Thymus (tissue), 11 donors: ENCODE measurements around the gene IL17RD. TPM values are rescaled to one million over a fixed set of nuclear protein-coding genes. Genes with fewer than 3 reads are reported as not detected.

Experiments used
- DNase-seq, 9 donors: peaks; one replicate each; pipeline ENCODE4 v3.0.0-alpha.2; 2013; ENCODE audit warnings: low spot score in 9 of 9, low read depth in 6 of 9, missing footprints in 1 of 9
- H3K27ac ChIP-seq, 2 donors: one replicate each; pipeline ENCODE4 v1.5.1; 2013; ENCODE audit warnings: control low read depth in 1 of 2, low read depth in 1 of 2, low read length in 1 of 2, mild to moderate bottlenecking in 1 of 2, moderate library complexity in 1 of 2
- H3K27me3 ChIP-seq, 2 donors: one replicate each; pipeline ENCODE4 v1.5.1; 2013; ENCODE audit warnings: low read length in 1 of 2; ENCODE audit not compliant: control insufficient read depth in 2 of 2, insufficient read depth in 1 of 2
- H3K36me3 ChIP-seq, 2 donors: one replicate each; pipeline ENCODE4 v1.5.1; 2013; ENCODE audit warnings: low read length in 1 of 2, mild to moderate bottlenecking in 1 of 2, moderate library complexity in 1 of 2; ENCODE audit not compliant: control insufficient read depth in 2 of 2, insufficient read depth in 2 of 2
- H3K4me1 ChIP-seq, 2 donors: one replicate each; pipeline ENCODE4 v1.5.1; 2013; ENCODE audit warnings: low read length in 2 of 2; ENCODE audit not compliant: control insufficient read depth in 2 of 2, insufficient read depth in 2 of 2
- H3K4me3 ChIP-seq, 2 donors: one replicate each; pipeline ENCODE4 v1.5.1; 2013; ENCODE audit warnings: low read length in 2 of 2, control low read depth in 1 of 2, mild to moderate bottlenecking in 1 of 2
- H3K9me3 ChIP-seq, 2 donors: one replicate each; pipeline ENCODE4 v1.5.1; 2013; ENCODE audit warnings: low read length in 1 of 2, mild to moderate bottlenecking in 1 of 2; ENCODE audit not compliant: control insufficient read depth in 2 of 2, insufficient read depth in 1 of 2
- WGBS: extraction: QIAGEN DNeasy Blood & Tissue Kit; methylation state at CpG from one replicate; pipeline ENCODE4 v1.1.7; 2013; 5-methylcytosine and 5-hydroxymethylcytosine counted together
- polyA plus RNA-seq: library from polyadenylated mRNA; stranded (reverse); fragments of 200-250 nt; gene quantifications from one replicate; pipeline ENCODE4 v1.2.3, GENCODE V29; 2013
- total RNA-seq: library from RNA; stranded (reverse); fragments of 120-200 nt; gene quantifications from one replicate; pipeline ENCODE4 v1.2.4, GENCODE V29; 2013
- donor health status: healthy.

Gene IL17RD
- total and polyA plus RNA-seq, 2 donors, result 0.37 to 0.61 TPM

GRCh38 chr3:57152151-57153143 lies 12.7 kb downstream of the IL17RD start:
- H3K27me3 ChIP-seq, result peaks cover 0 to 75% of the 10 kb centered on the region in 2 donors
- WGBS, result 85% methylated on average over 19 of the region's 19 CpGs
- no peaks in the 10 kb centered on the region for H3K4me1 ChIP-seq
- no peaks in the 10 kb centered on the region for H3K9me3 ChIP-seq
- no peak overlapping the region for H3K27ac ChIP-seq
- no peak overlapping the region for H3K4me3 ChIP-seq
- H3K36me3 ChIP-seq, result no peaks in the 10 kb centered on the region
- DNase-seq, result no peak

- no peak overlapping the region for H3K27ac ChIP-seq
Observed at GRCh38 chr3:57151749-57152148, 13.4 kb downstream of the IL17RD start.

GRCh38 chr3:57151021-57151449 lies 14.1 kb downstream of the IL17RD start:
- H3K36me3 ChIP-seq, result no peaks in the 10 kb centered on the region
- no peaks in the 10 kb centered on the region for H3K9me3 ChIP-seq
- H3K27me3 ChIP-seq, result peaks cover 0 to 64% of the 10 kb centered on the region in 2 donors
- no peak for DNase-seq
- no peaks in the 10 kb centered on the region for H3K4me1 ChIP-seq
- 94% methylated on average over 2 of the region's 2 CpGs for WGBS
- H3K4me3 ChIP-seq, result no peak overlapping the region
- no peak overlapping the region for H3K27ac ChIP-seq

More at GRCh38 chr3:57151749-57152148, 13.4 kb downstream of the IL17RD start:
- no peak overlapping the region for H3K4me3 ChIP-seq
- H3K27me3 ChIP-seq, result peaks cover 0 to 71% of the 10 kb centered on the region in 2 donors
- H3K36me3 ChIP-seq, result no peaks in the 10 kb centered on the region
- WGBS, result 89% methylated on average over 3 of the region's 3 CpGs
- no peaks in the 10 kb centered on the region for H3K9me3 ChIP-seq
- no peaks in the 10 kb centered on the region for H3K4me1 ChIP-seq
- DNase-seq, result no peak

GRCh38 chr3:57150113-57150581 lies 15.0 kb downstream of the IL17RD start:
- Histone ChIP-seq H3K4me3 (no peak overlapping the region), H3K27ac (no peak overlapping the region), H3K4me1 (no peaks in the 10 kb centered on the region), H3K27me3 (peaks cover 0 to 64% of the 10 kb centered on the region in 2 donors), H3K9me3 (no peaks in the 10 kb centered on the region), H3K36me3 (no peaks in the 10 kb centered on the region)
- no peak for DNase-seq
- WGBS, result 90% methylated on average over 7 of the region's 7 CpGs

- Histone ChIP-seq H3K27ac (no peak overlapping the region), H3K9me3 (no peaks in the 10 kb centered on the region), H3K4me1 (no peaks in the 10 kb centered on the region), H3K27me3 (peaks cover 0 to 69% of the 10 kb centered on the region in 2 donors), H3K4me3 (no peak overlapping the region), H3K36me3 (no peaks in the 10 kb centered on the region)
- no peak for DNase-seq
- 95% methylated on average over 2 of the region's 2 CpGs for WGBS
Observed at GRCh38 chr3:57147071-57147470, 18.1 kb downstream of the IL17RD start.

- DNase-seq, result no peak
- Histone ChIP-seq H3K4me3 (no peak overlapping the region), H3K27me3 (peaks cover 0 to 63% of the 10 kb centered on the region in 2 donors), H3K36me3 (no peaks in the 10 kb centered on the region), H3K4me1 (no peaks in the 10 kb centered on the region), H3K9me3 (no peaks in the 10 kb centered on the region), H3K27ac (no peak overlapping the region)
- WGBS, result 90% methylated on average over 13 of the region's 13 CpGs
Observed at GRCh38 chr3:57145852-57146251, 19.3 kb downstream of the IL17RD start.

- Histone ChIP-seq H3K4me1 (no peaks in the 10 kb centered on the region), H3K36me3 (no peaks in the 10 kb centered on the region), H3K27ac (no peak overlapping the region), H3K27me3 (peaks cover 0 to 60% of the 10 kb centered on the region in 2 donors), H3K9me3 (no peaks in the 10 kb centered on the region), H3K4me3 (no peak overlapping the region)
- DNase-seq, result no peak
- WGBS, result 75% methylated on average over 3 of the region's 3 CpGs
Observed at GRCh38 chr3:57144952-57145351, 20.2 kb downstream of the IL17RD start.

GRCh38 chr3:57143886-57144459 lies 21.2 kb downstream of the IL17RD start:
- no peaks in the 10 kb centered on the region for H3K4me1 ChIP-seq
- no peak overlapping the region for H3K4me3 ChIP-seq
- H3K36me3 ChIP-seq, result no peaks in the 10 kb centered on the region
- H3K27ac ChIP-seq, result no peak overlapping the region
- WGBS, result 68% methylated on average over 4 of the region's 4 CpGs
- H3K9me3 ChIP-seq, result no peaks in the 10 kb centered on the region
- H3K27me3 ChIP-seq, result peaks cover 0 to 58% of the 10 kb centered on the region in 2 donors
- DNase-seq, result no peak

GRCh38 chr3:57142411-57142723 lies 22.8 kb downstream of the IL17RD start:
- H3K4me3 ChIP-seq, result no peak overlapping the region
- WGBS, result 49% methylated on average over 11 of the region's 11 CpGs
- H3K4me1 ChIP-seq, result no peaks in the 10 kb centered on the region
- no peak overlapping the region for H3K27ac ChIP-seq
- H3K36me3 ChIP-seq, result no peaks in the 10 kb centered on the region
- no peaks in the 10 kb centered on the region for H3K9me3 ChIP-seq
- DNase-seq, result no peak
- peaks cover 0 to 55% of the 10 kb centered on the region in 2 donors for H3K27me3 ChIP-seq
